ENCODE measurements around the gene CACNA1E. TPM values are rescaled to one million over a fixed set of nuclear protein-coding genes. Genes with fewer than 3 reads are reported as not detected.

Gene CACNA1E
- total and polyA plus RNA-seq, 2 of the 4 experiments (the other 2 are of a cell fraction), result not detected

- no peak overlapping the region for H4K8ac ChIP-seq (ENCODE audit: low read depth in 2 of 2, low read length in 2 of 2)
- no peak overlapping the region for H2AK5ac ChIP-seq (ENCODE audit: low read depth, low read length)
- no peak overlapping the region for H4K91ac ChIP-seq (ENCODE audit: insufficient read depth, low read depth, low read length)
- no peak overlapping the region for H2AK9ac ChIP-seq (replicated peaks; ENCODE audit: low read depth, low read length, poor library complexity)
- BruUV-seq (replicated peaks), result no TSS peak
- no peak overlapping the region for H3K23ac ChIP-seq (ENCODE audit: low read depth, low read length)
- H2BK15ac ChIP-seq (ENCODE audit: low read depth, low read length), result no peak overlapping the region
- no peak overlapping the region for H2AFZ ChIP-seq (replicated peaks; ENCODE audit: low read length, poor library complexity)
- H2BK120ac ChIP-seq (ENCODE audit: low read depth, low read length), result no peak overlapping the region
- H3K14ac ChIP-seq (replicated peaks; ENCODE audit: low read depth, low read length), result no peak overlapping the region
- H4K5ac ChIP-seq (ENCODE audit: low read depth, low read length), result no peak overlapping the region
- WGBS, 2 experiments (ENCODE audit: extremely low coverage in 2 of 2, insufficient read length in 1 of 2), result no CpG with 5 or more reads among the region's 4 CpGs
- H3K27me3 ChIP-seq (ENCODE audit: control insufficient read depth, insufficient read depth, low read length), result no peaks in the 10 kb centered on the region
- peaks cover 5% of the 10 kb centered on the region for H3K9me3 ChIP-seq (ENCODE audit: control insufficient read depth, insufficient read depth, low read length)
- no peaks in the 10 kb centered on the region for H3K79me1 ChIP-seq (ENCODE audit: low read depth in 1 of 2, low read length in 2 of 2)
- no peak overlapping the region for H2BK5ac ChIP-seq (ENCODE audit: low read depth, low read length, poor library complexity, severe bottlenecking)
- ChIA-PET POLR2A (ENCODE audit: unreplicated experiment) (no interaction called here), CTCF (no interaction called here)
- H2BK20ac ChIP-seq (ENCODE audit: low read depth, low read length), result no peak overlapping the region
- H3K56ac ChIP-seq (ENCODE audit: extremely low read depth, insufficient read depth, low read length), result no peak overlapping the region
- no peaks in the 10 kb centered on the region for H3K36me3 ChIP-seq (ENCODE audit: control insufficient read depth, insufficient read depth, low read length)
- in situ Hi-C loops (cut with MboI; ENCODE audit: low sequenced_read_pairs) (no loop called here), intact Hi-C loops (cut with micrococcal nuclease) (no loop called here), dilution Hi-C loops (cut with HindIII; ENCODE audit: low sequenced_read_pairs, unreplicated experiment) (no loop called here)
- H3K4ac ChIP-seq (ENCODE audit: low read depth, low read length), result no peak overlapping the region
- TF ChIP-seq, protein P1, sequence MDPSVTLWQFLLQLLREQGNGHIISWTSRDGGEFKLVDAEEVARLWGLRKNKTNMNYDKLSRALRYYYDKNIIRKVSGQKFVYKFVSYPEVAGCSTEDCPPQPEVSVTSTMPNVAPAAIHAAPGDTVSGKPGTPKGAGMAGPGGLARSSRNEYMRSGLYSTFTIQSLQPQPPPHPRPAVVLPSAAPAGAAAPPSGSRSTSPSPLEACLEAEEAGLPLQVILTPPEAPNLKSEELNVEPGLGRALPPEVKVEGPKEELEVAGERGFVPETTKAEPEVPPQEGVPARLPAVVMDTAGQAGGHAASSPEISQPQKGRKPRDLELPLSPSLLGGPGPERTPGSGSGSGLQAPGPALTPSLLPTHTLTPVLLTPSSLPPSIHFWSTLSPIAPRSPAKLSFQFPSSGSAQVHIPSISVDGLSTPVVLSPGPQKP (IDR thresholded peaks at IDR 0.05; ENCODE audit: borderline replicate concordance, low read depth, low read length), result no peak
- TF ChIP-seq RCOR1 (IDR thresholded peaks at IDR 0.05; ENCODE audit: insufficient replicate concordance, low read length), result no peak
- TF ChIP-seq USF2 (IDR thresholded peaks at IDR 0.05; ENCODE audit: low read depth, low read length), result no peak
- no peak for TF ChIP-seq MAZ (IDR thresholded peaks at IDR 0.05; ENCODE audit: borderline replicate concordance, low read depth, low read length)
- TF ChIP-seq RAD21 (IDR thresholded peaks at IDR 0.05; ENCODE audit: low read length), result no peak
- TF ChIP-seq POLR2A (IDR thresholded peaks at IDR 0.05; ENCODE audit: low read depth, low read length), result no peak
- TF ChIP-seq SMC3 (IDR thresholded peaks at IDR 0.05; ENCODE audit: low read depth, low read length), result no peak
- TF ChIP-seq CTCF (conservative IDR thresholded peaks at IDR 0.05; ENCODE audit: low read depth, low read length), result no peak
- no peak for TF ChIP-seq RFX5 (IDR thresholded peaks at IDR 0.05; ENCODE audit: low read depth, low read length)
- TF ChIP-seq CEBPB (IDR thresholded peaks at IDR 0.05; ENCODE audit: low read depth, low read length), result no peak
- no peak for TF ChIP-seq CHD1 (IDR thresholded peaks at IDR 0.05; ENCODE audit: low read depth, low read length)
- TF ChIP-seq FOS (IDR thresholded peaks at IDR 0.05; ENCODE audit: low read depth, low read length), result no peak
- TF ChIP-seq NFE2L2 (IDR thresholded peaks at IDR 0.05; ENCODE audit: low read depth, low read length), result no peak
- TF ChIP-seq MAFK (IDR thresholded peaks at IDR 0.05; ENCODE audit: low read depth, low read length), result no peak
- TF ChIP-seq BHLHE40 (IDR thresholded peaks at IDR 0.05; ENCODE audit: low read depth, low read length), result no peak
- ATAC-seq (ENCODE audit: low read depth) (no peak), DNase-seq (no peak)
- H3K9me1 ChIP-seq (ENCODE audit: insufficient read depth, low read length), result no peaks in the 10 kb centered on the region
- no peak overlapping the region for H3K27ac ChIP-seq (ENCODE audit: insufficient read depth, low read length)
- no peak overlapping the region for H3K4me3 ChIP-seq (ENCODE audit: insufficient read depth, low read depth, low read length)
- H3K18ac ChIP-seq (ENCODE audit: low read depth, low read length), result no peak overlapping the region
- H3K4me1 ChIP-seq (ENCODE audit: control insufficient read depth, insufficient read depth, low read length), result no peaks in the 10 kb centered on the region
- H3K9ac ChIP-seq (ENCODE audit: low read depth, low read length), result no peak overlapping the region
- no peaks in the 10 kb centered on the region for H4K20me1 ChIP-seq (ENCODE audit: insufficient read depth, low read length)
- no peak overlapping the region for H3K4me2 ChIP-seq (ENCODE audit: low read depth, low read length)
Observed at GRCh38 chr1:181658581-181658980, 175.3 kb downstream of the CACNA1E start.

Measured in IMR-90 (cell line).